ENCODE results near the gene GLP2R.
"Not testable (repeated sequence)": the region's sequence is repeated elsewhere in the genome, so short reads cannot be mapped to it uniquely, and the experiment has no call there.

GLP2R gene, protein sequence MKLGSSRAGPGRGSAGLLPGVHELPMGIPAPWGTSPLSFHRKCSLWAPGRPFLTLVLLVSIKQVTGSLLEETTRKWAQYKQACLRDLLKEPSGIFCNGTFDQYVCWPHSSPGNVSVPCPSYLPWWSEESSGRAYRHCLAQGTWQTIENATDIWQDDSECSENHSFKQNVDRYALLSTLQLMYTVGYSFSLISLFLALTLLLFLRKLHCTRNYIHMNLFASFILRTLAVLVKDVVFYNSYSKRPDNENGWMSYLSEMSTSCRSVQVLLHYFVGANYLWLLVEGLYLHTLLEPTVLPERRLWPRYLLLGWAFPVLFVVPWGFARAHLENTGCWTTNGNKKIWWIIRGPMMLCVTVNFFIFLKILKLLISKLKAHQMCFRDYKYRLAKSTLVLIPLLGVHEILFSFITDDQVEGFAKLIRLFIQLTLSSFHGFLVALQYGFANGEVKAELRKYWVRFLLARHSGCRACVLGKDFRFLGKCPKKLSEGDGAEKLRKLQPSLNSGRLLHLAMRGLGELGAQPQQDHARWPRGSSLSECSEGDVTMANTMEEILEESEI

DNA sequence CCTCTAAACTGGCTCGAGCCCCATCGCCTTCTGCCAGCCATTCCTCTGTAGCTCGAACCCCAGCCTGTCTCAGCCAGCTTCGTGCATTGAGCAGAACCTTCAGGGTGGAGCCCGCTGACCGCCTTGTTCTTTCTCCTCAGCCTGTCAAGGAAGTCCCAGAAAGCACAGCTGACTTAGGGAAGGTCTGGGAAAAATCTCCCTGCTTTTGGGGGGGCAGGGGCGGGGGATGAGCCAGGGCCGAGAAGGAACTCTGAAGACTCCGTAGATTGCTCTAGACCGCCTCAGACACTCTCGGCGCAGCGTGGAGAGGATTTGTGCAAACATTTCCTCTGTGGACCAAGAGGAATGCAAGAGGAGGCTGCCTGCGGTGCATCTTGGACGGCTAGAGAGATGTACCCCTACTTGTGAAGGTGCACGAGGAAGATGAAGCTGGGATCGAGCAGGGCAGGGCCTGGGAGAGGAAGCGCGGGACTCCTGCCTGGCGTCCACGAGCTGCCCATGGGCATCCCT is at the start of gene GLP2R:
Gene GLP2R, plus strand, starts transcription at position 284 of the 510 bp plus-strand sequence. Its CDS starts 140 bp downstream, at position 424.
- no peak for DNase-seq
- in situ Hi-C loops (cut with HindIII; ENCODE audit: low pct_ligation_motif_present, low pct_unique_long_range_greater_than_20kb, low sequenced_read_pairs): no loop called here

DNA sequence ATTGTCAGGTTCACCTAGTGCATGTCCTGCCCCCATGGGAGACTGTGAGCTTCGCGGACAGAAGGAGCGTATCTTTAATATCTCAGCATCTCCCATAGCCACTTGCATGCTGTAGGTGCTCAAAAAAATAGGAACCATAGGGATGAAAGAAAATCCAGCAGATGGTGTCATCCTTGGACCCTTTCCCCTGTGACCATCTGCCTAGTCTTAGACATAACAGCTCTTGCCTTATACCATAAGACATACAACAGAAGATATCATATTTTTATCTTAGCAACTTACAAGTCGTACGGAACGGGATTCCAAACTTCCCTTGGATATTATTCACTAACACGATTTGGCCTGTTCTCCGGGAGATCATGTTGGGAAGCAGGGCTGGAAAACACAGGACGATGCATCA is 48.8 kb upstream of the GLP2R start:
- in situ Hi-C loops (cut with HindIII; ENCODE audit: low pct_ligation_motif_present, low pct_unique_long_range_greater_than_20kb, low sequenced_read_pairs): no loop called here
- DNase-seq: no peak

DNA sequence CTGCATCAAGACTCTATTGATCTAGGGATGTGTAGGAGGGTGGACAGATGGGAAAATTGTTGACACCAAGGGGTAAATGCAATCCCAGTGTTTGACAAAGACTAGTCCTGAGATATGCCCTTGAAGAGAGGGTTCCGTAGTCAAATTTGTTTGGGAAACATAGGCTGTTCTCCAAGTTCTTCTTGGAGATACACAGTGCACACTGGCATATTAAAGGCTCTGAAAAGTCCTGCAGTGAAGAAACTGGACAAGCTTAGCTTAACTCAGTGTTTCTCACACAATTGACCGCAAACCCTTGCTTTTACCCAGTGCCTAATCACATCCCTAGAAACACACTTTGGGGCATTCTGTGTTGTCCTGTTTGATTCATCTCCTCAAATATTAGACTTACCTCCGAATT is 45.2 kb upstream of the GLP2R start:
- in situ Hi-C loops (cut with HindIII; ENCODE audit: low pct_ligation_motif_present, low pct_unique_long_range_greater_than_20kb, low sequenced_read_pairs): no loop called here

DNA sequence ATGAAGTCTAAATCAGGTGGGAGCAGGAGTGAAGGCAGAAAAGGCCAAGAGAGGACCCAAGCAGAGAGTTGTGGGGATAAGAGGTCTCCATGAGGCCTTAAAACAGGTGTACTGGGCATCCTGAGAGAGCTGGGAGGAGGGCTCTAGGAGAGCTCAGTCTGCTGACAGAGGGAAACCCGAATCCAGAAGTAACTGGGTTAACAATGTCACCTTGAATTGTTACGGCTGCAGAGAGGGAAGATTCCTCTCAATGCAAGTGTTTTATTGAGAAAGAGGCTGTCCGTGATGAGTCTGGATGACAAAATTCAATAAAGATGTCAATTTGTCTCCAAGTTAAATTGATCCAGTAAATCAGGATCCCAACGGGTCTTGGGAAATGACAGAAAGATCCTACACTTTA is 42.7 kb upstream of the GLP2R start:
- in situ Hi-C loops (cut with HindIII; ENCODE audit: low pct_ligation_motif_present, low pct_unique_long_range_greater_than_20kb, low sequenced_read_pairs): no loop called here
- no peak for DNase-seq

More for the DNA sequence above, 45.2 kb upstream of the GLP2R start:
- DNase-seq: no peak

DNA sequence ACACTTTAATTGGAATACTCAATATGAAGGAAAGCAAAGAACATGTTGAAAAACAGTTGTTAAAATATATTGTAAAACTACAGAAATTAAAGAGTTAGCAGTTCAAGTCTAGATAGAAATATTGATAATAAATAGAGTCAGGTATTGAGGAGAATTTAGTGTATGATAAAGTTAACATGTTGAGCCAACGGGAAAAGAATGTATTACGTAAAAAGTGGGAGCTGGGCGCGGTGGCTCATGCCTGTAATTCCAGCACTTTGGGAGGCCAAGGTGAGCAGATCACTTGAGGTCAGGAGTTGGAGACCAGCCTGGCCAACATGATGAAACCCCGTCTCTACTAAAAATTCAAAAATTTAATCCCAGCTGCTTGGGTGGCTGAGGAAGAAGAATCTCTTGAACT is 42.3 kb upstream of the GLP2R start:
- in situ Hi-C loops (cut with HindIII; ENCODE audit: low pct_ligation_motif_present, low pct_unique_long_range_greater_than_20kb, low sequenced_read_pairs); DNase-seq: not testable (repeated sequence)

DNA sequence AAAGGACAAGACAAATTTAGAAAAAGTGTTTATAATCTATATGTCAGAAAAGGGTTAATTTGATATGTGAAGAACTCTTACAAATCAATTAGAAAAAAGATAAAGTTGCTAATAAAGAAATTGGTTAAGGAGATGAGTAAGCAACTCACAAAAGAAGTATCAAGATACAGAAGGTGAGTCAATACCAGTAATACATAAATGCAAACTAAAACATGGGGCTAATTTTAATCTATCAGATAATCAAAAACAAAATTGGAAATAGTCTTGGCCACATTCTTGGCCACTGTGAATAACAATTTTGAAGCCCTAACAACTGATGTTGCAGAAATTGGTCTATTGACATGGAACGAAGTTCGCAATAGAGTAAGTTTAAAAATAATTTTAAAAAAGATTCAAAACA is 41.2 kb upstream of the GLP2R start:
- in situ Hi-C loops (cut with HindIII; ENCODE audit: low pct_ligation_motif_present, low pct_unique_long_range_greater_than_20kb, low sequenced_read_pairs): no loop called here
- no peak for DNase-seq

DNA sequence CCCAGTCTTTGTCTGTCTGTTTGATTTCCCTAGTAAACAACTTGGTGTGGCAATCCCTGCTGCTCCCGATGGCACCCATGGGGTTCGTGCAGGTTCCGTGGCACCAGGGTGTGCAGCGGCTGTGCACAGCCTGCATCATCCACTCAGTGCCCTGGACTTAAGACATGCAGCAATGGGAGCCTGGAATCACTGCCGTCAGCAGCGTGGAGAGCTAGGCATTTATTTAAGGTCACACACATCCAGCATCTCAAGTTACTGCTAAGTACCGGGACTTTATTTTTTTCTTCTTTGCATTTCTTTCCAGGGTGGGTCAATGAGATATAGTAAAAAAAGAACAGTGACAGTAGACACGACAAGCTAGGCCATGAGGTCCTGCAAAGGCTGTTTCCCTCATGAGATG is 37.1 kb upstream of the GLP2R start:
- in situ Hi-C loops (cut with HindIII; ENCODE audit: low pct_ligation_motif_present, low pct_unique_long_range_greater_than_20kb, low sequenced_read_pairs): no loop called here
- no peak for DNase-seq

DNA sequence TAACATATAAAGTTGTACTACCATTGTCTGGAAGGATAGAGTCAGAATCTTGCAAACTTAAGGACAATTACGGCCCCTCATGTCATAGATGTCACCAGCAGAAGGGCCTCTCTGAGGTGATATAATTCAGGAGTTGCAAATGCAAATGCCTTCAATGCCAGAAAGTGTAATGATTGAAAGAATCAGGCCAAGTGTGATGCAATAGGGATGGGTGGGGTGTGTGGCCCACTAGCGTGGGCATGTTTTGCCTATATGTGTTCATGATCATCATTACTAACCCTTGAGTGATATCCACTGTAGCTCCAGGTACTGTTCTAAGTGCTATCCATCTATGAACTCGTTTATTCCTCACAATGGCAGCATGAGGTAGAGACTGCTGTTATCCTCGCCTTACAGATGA is 35.4 kb upstream of the GLP2R start:
- in situ Hi-C loops (cut with HindIII; ENCODE audit: low pct_ligation_motif_present, low pct_unique_long_range_greater_than_20kb, low sequenced_read_pairs): no loop called here
- DNase-seq: no peak

DNA sequence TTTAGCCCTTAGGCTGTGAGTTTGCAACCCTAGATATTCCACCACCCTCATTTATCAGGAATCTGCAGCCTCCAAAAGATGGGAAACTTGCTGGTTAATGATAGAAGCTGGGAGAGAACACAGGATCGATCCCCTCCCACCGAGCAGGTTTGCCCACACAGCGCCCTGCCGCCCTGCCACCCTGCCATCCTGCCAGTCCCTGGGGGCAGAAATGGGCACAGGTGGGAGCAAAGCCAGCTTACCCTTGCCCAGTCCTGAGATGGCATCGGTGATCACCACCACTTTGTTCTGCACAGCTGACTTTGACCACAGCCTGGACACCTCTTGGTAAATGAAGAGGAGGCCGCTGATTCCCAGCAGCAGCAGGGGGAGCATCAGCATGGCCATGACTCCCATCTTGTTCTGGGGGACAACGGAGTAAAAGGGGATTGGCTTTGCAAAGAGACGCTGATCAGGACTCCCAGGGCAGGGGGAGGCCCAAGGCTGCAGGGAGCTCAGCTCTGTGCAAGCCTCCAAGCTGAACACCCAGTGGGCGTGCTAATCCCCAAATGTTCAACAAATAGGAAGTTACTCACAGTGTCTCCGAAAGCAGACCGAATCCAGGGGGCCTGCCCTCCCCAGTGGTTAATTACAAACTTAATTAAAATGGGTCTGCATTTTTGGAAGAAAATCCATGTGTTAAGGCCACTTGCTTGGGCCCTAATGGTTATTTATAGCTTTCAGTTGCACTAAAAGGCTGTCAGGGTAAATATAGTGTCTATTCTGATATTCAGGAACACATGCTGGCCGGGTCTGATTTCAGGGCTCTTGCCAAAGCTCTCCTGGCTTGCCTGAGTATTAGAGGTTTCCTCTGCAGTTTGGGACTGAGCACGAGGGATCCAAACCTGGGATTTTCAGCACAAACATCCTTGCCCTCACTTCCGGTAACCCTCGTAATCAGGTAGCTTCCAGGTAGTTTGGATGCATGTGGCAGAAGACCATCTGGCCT is 34.5 kb upstream of the GLP2R start, which contains the start of gene DHRS7C:
Gene DHRS7C, minus strand, starts transcription at position 704 of the 988 bp plus-strand sequence. Its CDS starts 308 bp downstream, at position 396.
- DNase-seq: no peak
- in situ Hi-C loops (cut with HindIII; ENCODE audit: low pct_ligation_motif_present, low pct_unique_long_range_greater_than_20kb, low sequenced_read_pairs): no loop called here

GRCh38 chr17:9792181-9792840 is 33.4 kb upstream of the GLP2R start:
- DNase-seq: no peak
- in situ Hi-C loops (cut with HindIII; ENCODE audit: low pct_ligation_motif_present, low pct_unique_long_range_greater_than_20kb, low sequenced_read_pairs): no loop called here

DNA sequence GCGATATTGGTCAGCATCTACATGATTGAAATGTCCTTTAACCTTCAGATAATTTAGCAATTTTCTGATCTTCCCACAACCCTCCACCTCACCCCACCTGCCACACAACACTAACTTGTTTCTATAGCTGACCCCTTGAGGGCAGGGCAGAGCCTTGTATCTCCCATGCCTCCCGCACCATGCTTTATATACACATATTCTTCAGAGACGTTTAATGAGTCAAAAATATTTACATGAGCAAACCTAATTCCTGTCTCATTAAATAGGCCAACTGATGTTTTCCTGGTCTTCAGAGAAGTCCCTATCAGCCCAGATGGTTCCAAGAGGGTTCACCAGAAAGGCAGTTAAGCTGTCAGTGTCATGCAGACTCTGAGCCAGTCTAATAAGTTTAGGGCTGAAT is 27.7 kb upstream of the GLP2R start:
- DNase-seq: no peak
- in situ Hi-C loops (cut with HindIII; ENCODE audit: low pct_ligation_motif_present, low pct_unique_long_range_greater_than_20kb, low sequenced_read_pairs): no loop called here

DNA sequence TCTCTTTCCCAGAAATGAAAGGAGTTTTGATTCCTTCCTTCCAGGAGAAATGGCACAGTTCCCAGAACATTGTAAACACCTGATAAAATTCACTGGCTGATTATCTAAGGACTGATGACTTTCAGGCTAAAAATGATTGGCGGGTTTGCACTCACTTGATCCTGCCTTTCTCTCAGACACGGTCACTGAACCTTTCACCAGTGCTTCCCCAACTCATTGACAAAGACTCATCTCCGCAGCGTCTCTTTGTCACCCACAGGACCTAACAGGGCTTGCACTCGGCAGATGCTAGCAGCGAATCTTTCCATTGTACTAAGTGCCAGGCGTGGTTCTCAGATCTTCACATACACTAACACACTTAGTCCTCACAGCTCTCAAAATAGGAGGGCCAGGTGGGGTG is 27.0 kb upstream of the GLP2R start:
- in situ Hi-C loops (cut with HindIII; ENCODE audit: low pct_ligation_motif_present, low pct_unique_long_range_greater_than_20kb, low sequenced_read_pairs): no loop called here
- DNase-seq: no peak

DNA sequence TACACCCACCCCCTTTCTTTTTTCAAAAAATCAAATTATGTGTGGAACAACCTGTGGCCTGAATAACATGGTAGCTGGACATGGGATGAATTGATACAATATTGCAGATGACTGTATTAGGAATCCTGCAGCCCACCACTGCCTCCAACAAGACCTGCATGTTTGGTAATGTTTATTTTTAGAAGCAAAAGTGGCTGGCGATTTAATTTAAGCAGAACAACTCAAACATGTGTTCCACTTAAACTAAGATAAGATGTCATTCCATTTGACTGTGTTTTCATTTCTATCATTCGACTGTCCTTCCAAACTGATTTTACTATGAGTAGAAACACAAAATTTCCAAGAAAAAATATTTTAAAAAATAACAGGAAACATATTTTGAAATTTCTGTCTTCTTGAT is 24.2 kb upstream of the GLP2R start:
- DNase-seq: no peak
- in situ Hi-C loops (cut with HindIII; ENCODE audit: low pct_ligation_motif_present, low pct_unique_long_range_greater_than_20kb, low sequenced_read_pairs): no loop called here

- DNase-seq: no peak
- in situ Hi-C loops (cut with HindIII; ENCODE audit: low pct_ligation_motif_present, low pct_unique_long_range_greater_than_20kb, low sequenced_read_pairs): no loop called here
Observed at GRCh38 chr17:9802294-9802693, 23.4 kb upstream of the GLP2R start.

- in situ Hi-C loops (cut with HindIII; ENCODE audit: low pct_ligation_motif_present, low pct_unique_long_range_greater_than_20kb, low sequenced_read_pairs): no loop called here
- no peak for DNase-seq
Observed at GRCh38 chr17:9802697-9803096, 23.0 kb upstream of the GLP2R start.

- in situ Hi-C loops (cut with HindIII; ENCODE audit: low pct_ligation_motif_present, low pct_unique_long_range_greater_than_20kb, low sequenced_read_pairs): no loop called here
- DNase-seq: no peak
Observed at GRCh38 chr17:9805769-9806168, 20.0 kb upstream of the GLP2R start.

DNA sequence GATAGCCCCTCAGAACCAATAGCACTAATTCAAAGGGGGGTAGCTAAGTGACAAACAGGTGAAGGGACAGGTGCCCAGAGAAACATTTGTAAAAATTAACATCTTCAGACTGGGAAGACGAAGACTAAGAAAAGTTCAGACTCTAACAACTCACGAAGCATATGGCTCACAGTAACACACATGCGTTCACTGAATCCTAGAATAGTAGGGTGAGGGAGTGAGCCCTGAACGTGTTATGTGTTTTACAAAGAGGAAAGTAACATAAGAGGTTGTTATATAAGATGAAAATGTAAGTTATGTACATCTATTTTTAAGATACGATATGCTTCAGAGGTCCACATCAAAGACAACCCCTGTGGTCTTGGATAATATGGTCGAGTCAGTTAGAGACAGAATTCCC is 19.0 kb upstream of the GLP2R start:
- in situ Hi-C loops (cut with HindIII; ENCODE audit: low pct_ligation_motif_present, low pct_unique_long_range_greater_than_20kb, low sequenced_read_pairs): no loop called here
- no peak for DNase-seq

GRCh38 chr17:9809409-9809808 is 16.3 kb upstream of the GLP2R start:
- no peak for DNase-seq
- in situ Hi-C loops (cut with HindIII; ENCODE audit: low pct_ligation_motif_present, low pct_unique_long_range_greater_than_20kb, low sequenced_read_pairs): no loop called here
